Thyroid gland (tissue), 4 donors: Measurements from ENCODE around the gene CLMN.

ENCODE experiments used
- POLR2A ChIP-seq, 2 donors: fragments of 450-650 bp; IDR thresholded peaks; one replicate each; pipeline ENCODE4 v1.6.1; 2017; ENCODE audit warnings: antibody characterized with exemption in 2 of 2, mild to moderate bottlenecking in 2 of 2, moderate library complexity in 1 of 2
- TF ChIP-seq, protein P1 (sequence below), 6 experiments: fragments of 200-600 bp in 3 of 6; fragments of 450-650 bp in 3 of 6; sonication (generic) in 3 of 6; IDR thresholded peaks; one replicate each; pipeline ENCODE4 v1.5.1; 2016 to 2019; ENCODE audit warnings: antibody characterized with exemption in 6 of 6, mild to moderate bottlenecking in 2 of 6, inconsistent platforms in 1 of 6, moderate library complexity in 1 of 6

- TF ChIP-seq, protein P1, sequence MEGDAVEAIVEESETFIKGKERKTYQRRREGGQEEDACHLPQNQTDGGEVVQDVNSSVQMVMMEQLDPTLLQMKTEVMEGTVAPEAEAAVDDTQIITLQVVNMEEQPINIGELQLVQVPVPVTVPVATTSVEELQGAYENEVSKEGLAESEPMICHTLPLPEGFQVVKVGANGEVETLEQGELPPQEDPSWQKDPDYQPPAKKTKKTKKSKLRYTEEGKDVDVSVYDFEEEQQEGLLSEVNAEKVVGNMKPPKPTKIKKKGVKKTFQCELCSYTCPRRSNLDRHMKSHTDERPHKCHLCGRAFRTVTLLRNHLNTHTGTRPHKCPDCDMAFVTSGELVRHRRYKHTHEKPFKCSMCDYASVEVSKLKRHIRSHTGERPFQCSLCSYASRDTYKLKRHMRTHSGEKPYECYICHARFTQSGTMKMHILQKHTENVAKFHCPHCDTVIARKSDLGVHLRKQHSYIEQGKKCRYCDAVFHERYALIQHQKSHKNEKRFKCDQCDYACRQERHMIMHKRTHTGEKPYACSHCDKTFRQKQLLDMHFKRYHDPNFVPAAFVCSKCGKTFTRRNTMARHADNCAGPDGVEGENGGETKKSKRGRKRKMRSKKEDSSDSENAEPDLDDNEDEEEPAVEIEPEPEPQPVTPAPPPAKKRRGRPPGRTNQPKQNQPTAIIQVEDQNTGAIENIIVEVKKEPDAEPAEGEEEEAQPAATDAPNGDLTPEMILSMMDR (IDR thresholded peaks at IDR 0.05), result no peak
- TF ChIP-seq POLR2A (IDR thresholded peaks at IDR 0.05), result no peak
Observed at GRCh38 chr14:95352481-95352880, 32.8 kb upstream of the CLMN start.
